Activated CD4-positive, alpha-beta T cell treated with anti-CD3 and anti-CD28 coated beads, Interleukin-2, amount 50 U/mL, for 1 hour (primary cell): ENCODE results near the gene FTCD.
"Not testable (repeated sequence)": the region's sequence is repeated elsewhere in the genome, so short reads cannot be mapped to it uniquely, and the experiment has no call there.

Source experiments
- DNase-seq: peaks from one replicate; pipeline ENCODE4 v3.0.0-alpha.2; 2020

FTCD gene

GRCh38 chr21:46188226-46189212 lies 33.1 kb upstream of the FTCD start:
- DNase-seq = no peak

DNA sequence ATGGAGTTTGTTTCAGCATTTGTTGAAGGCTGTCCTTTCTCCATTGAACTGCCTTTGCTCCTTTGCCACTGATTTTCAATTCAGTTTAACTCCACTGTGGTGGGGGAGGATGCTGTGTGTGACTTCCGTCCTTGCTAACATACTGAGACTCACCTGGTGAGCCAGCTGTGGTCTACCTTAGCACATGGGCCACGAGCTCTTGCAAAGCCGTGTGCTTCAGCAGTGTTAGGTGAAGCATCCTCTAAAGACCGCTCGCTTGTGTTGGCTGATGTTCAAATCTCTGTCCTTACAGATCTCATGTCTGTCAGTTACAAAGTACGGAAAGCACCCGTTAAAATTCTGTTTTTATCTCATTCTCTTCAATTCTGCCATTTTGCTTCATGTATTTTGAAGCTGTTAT lies 32.4 kb upstream of the FTCD start:
- DNase-seq = no peak

DNA sequence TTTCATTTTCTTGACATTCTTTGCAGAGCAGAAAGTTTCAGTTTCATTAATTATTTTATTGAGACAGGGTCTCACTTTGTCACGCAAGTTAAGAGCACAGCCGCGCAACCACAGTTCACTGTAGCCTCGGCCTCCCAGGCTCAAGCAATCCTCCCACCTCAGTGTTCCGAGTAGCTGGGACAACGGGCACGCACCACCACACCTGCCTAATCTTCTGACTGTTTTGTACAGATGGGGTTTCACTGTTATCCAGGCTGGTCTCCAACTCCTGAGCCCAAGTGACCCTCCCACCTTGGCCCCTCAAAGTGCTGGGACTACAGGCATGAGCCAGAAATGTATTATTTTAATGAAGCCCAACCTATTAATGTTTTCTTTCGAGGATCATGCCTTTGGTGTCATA lies 31.9 kb upstream of the FTCD start:
- DNase-seq = no peak

DNA sequence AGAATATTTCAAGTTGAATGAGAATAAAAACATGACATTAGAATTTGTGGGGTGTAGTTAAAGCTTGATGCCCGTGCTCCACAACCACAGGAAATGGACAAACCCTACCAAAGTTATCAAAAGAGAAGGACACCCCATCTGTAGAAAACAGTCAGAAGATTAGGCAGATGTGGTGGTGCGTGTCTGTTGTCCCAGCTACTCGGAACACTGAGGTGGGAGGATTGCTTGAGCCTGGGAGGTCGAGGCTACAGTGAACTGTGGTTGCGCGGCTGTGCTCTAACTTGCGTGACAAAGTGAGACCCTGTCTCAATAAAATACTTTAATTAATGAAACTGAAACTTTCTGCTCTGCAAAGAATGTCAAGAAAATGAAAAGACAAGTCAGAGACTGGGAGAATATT lies 30.3 kb upstream of the FTCD start:
- no peak for DNase-seq

GRCh38 chr21:46184625-46185555 lies 29.5 kb upstream of the FTCD start:
- DNase-seq = peak; percentile 44

DNA sequence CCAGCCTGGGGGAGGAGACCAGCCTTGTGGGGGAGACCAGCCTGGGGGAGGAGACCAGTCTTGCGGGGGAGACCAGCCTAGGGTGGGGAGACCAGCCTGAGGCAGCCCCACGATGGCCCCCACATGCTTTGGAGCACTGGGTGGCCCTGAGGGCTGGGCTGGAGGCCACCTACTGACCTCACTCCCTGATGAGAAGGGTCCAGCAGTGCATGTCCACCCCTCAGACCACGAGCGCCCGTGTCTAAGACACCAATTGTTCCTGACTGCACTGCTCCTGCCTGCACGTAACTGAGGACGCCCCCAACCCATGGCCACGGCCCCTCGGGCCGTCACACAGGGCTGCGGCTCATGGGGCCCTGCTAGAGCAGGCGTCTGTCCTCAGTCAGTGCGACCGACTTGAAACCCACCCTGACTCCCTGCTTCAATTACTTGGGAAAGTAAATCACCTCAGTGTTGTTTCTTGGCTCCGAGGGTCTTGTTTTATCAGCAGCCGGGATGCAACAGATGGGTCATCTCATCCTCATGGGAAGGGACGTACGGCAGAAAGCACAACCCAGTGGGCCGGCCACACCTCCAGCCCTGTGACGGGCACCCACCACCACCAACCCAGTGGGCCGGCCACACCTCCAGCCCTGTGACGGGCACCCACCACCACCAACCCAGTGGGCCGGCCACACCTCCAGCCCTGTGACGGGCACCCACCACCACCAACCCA lies 28.7 kb upstream of the FTCD start, which contains the start of gene SPATC1L:
TSS of gene SPATC1L (minus strand) at position 550 of the 715 bp plus-strand sequence. CDS start 1,643 bp downstream, outside the sequence.
- DNase-seq = peak; percentile 21

DNA sequence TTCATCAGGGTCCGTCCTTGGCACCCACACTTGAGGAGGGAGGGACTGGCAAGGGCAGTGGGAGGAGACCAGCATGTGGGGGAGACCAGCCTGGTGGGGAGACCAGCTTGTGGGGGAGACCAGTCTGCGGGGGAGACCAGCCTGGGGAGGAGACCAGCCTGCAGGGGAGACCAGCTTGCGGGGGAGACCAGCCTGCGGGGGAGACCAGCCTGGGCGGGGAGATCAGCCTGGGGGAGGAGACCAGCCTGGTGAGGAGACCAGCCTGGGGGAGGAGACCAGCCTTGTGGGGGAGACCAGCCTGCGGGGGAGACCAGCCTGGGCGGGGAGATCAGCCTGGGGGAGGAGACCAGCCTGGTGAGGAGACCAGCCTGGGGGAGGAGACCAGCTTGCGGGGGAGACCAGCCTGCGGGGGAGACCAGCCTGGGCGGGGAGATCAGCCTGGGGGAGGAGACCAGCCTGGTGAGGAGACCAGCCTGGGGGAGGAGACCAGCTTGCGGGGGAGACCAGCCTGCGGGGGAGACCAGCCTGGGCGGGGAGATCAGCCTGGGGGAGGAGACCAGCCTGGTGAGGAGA lies 28.0 kb upstream of the FTCD start:
- DNase-seq = not testable (repeated sequence)

DNA sequence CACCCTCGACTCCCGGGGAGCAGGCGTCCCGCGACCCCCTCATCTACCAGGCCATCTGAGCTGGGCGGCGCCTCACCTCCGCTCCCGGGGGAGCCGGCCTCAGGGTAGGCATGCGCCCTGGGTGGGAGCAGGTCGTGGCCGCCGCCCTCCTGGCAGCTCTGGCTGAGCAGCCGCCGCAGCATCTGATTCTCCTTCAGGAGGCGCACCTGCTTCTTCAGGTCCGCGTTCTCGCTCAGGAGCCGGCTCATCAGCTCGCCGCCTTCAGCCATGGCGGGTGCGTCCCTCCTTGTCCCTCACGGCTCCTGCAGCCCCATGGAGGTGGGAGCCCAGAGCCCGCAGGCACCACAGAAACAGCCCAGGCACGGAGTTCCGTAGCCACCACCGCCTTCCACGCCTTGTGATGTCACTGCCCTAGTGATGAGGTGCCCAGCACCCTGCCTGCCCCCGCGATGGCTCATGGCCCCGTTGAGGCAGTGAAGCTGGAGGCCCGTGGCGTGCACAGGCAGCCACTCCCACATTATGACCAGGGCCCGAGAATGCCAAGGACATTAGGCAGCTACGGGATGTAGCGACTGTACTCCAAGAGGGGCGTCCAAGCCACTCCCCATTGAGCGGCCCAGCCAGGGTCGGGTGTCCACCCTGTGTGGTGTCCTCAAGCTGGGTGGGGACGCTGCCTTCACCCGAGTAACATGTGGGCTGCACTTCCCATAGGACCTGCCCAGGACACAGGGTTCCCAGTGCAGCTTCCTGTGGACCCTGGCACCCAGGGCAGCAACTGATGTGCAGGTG lies 27.4 kb upstream of the FTCD start:
- no peak for DNase-seq

- DNase-seq = no peak
Observed at GRCh38 chr21:46181953-46182547, 26.7 kb upstream of the FTCD start.

DNA sequence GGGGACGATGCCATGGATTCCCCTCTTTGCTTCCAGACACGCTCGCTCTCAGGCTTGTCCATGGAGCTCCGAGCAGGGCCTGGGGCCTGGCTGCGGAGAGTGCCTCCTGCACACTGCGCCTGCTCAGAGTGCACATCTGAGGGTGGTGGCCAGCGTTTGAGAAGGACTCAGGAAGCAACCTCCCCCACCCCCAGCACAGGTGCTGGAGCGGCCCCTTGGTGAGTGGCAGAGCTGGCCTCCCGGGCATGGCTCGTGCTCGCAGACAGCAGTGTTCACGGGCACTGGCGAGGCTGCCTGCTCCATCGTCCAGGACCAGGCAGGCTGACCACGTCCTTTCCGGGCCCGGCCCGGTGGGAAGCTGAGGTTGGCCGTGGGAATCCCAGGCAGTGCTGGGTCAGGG lies 26.1 kb upstream of the FTCD start:
- no peak for DNase-seq

- DNase-seq = no peak
Observed at GRCh38 chr21:46180778-46181391, 25.5 kb upstream of the FTCD start.

DNA sequence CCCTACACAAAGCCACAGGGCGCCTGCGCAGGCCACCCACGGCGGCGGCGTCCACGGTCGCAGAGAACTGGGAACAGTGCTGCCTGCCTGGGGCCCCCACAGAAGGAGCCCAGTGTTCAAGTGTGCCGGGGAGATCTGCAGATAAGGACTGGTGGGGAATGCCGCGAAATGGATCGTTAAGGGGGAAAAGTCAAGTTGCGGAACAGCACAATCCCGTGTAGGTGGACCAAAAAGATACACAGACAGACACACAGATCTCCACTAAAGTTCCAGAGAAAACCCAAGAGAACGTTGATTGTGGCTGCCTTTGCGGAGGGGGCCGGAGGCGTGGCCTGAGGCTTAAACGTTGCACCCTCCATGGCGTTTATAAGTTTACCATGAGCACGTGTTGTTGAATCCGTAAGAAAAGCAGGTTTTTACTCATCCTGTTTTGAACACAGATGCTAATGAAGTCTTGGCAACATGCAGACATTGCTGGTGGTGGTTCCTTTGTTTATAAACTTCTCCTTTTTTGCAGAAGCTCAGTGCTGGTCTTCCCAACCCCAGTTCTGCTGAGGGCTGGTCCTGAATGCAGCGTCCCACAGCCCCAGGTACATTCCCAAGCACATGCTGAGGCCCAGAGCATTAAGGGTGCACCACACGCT lies 24.8 kb upstream of the FTCD start:
- no peak for DNase-seq

GRCh38 chr21:46179708-46180078 lies 24.3 kb upstream of the FTCD start:
- DNase-seq = no peak

DNA sequence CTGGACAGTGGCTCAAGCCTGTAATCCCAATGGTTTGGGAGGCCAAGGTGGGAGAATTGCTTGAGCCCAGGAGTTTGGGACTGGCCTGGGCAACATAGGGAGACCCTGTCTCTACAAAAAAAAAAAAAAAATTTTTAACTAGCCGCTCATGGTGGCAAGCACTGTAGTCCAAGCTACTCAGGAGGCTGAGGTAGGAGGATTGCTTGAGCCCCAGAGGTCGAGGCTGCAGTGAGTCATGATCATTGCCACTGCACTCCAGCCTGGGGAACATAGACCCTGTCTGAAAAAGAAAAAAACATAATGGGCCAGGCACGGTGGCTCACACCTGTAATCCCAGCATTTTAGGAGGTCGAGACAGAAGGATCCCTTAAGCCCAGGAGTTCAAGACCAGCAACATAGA lies 23.6 kb upstream of the FTCD start:
- DNase-seq = no peak

GRCh38 chr21:46176443-46177129 lies 21.2 kb upstream of the FTCD start:
- not testable (repeated sequence) for DNase-seq

- no peak for DNase-seq
Observed at GRCh38 chr21:46173573-46173972, 18.2 kb upstream of the FTCD start.

DNA sequence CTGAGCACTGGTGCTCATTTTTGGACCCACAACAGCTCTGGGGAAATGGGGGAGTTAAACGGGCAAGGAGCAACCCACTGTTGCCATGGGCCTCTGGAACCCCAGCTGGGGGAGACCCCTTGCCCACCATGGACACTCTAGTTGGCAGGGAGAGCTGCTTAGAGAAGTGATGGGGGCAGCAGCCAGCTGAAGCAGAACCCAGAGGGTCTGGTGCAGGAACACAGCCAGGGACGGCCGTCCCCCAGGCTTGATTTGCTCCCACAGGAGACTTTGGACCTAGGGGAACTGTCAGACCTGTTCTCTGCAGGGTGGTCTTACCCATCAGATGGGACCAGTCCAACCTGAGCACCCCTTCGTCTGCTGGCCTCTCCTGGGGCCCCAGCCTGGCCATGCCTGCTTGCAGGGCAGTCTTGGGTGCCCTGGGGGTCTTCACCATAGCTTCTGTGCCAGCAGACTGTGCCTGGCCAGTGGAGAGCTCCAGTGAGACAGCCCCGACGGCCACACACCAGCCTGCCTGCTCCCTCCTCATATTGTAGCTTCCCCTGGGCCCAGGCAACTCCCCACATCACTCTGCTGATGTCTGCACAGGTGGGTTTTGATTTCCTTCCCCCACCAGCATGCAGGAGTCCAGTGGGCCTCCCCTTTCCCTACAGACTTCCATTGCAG lies 17.6 kb upstream of the FTCD start:
- DNase-seq = no peak

DNA sequence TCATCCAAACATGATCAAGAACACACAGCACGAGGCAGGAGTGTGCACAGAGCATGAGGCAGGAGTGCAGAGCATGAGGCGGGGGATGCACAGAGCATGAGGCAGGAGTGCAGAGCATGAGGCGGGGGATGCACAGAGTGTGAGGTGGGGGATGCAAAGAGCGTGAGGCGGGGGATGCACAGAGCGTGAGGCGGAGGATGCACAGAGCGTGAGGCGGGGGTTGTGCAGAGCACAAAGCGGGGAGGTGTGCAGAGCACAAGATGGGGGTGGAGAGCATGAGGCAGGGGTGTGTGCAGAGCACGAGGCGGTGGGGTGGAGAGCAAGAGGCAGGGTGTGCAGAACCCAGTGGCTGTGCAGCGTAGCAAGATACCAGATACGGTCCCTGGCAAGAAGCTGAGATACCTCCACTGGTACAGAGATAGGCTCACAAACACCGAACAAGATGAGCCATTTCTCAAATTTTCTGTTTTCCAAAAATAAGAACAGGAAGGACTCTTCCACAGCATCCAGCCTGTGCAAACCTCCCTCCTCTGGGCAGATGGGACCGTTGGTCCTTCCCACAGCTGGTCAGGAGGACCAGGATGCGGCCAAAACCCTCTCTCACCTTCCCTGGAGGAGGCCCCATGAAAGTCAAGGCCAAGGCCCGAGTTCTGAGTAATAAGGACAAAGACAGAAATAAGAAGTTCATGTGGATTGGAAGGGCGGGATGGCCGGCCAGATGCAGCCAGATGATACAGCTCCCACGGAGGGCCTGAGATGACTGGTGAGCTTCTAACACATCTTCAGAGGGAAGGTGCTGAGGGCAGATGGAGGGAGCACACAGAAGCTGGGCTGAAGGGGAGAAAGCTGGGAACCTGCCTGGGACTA lies 16.9 kb upstream of the FTCD start:
- no peak for DNase-seq
